BJ (cell line): ENCODE data around the gene CLMP. TPM values are rescaled to one million over a fixed set of nuclear protein-coding genes. Genes with fewer than 3 reads are reported as not detected.

Experiments used
- CTCF ChIA-PET: fragments of 350-600 bp; formaldehyde crosslinking; extraction: SDS; loops from one replicate; lab custom pipeline; 2021; ENCODE audit warnings: antibody characterized with exemption, inconsistent platforms; lab: Yijun Ruan, JAX
- POLR2A ChIA-PET: fragments of 300-600 bp; sonication (Branson Sonifier 250); formaldehyde crosslinking; extraction: SDS; loops from one replicate; lab custom pipeline; 2021; ENCODE audit warnings: antibody characterized with exemption; lab: Charles Lee
- DNase-seq: peaks from one replicate; pipeline ENCODE4 v3.0.0-alpha.2; 2011; ENCODE audit warnings: low read depth
- H3K27me3 ChIP-seq: 2 replicates; pipeline ENCODE4 v1.6.0; 2011; ENCODE audit warnings: low read length; ENCODE audit not compliant: control insufficient read depth, insufficient read depth
- H3K36me3 ChIP-seq: 2 replicates; pipeline ENCODE4 v1.5.1; 2011; ENCODE audit warnings: low read length; ENCODE audit not compliant: control insufficient read depth, insufficient read depth
- H3K4me3 ChIP-seq: 2 replicates; pipeline ENCODE4 v1.5.1; 2011; ENCODE audit warnings: low read depth, mild to moderate bottlenecking, control low read depth, low read length
- polyA plus RNA-seq: library from polyadenylated mRNA; depleted of rRNA; stranded (reverse); fragments of >200 nt; gene quantifications from 2 replicates; pipeline ENCODE4 v1.2.3, GENCODE V29; 2011
- TF ChIP-seq, protein P1 (sequence below): IDR thresholded peaks from 2 replicates; pipeline ENCODE4 v1.5.1; 2011; ENCODE audit warnings: low read depth, mild to moderate bottlenecking, control low read depth, inconsistent platforms, low read length, moderate library complexity; ENCODE audit not compliant: insufficient read depth

The CLMP gene
- polyA plus RNA-seq, 1 experiment: 219 TPM

GRCh38 chr11:123055191-123055901, 139.7 kb downstream of the CLMP start:
- TF ChIP-seq, protein P1, sequence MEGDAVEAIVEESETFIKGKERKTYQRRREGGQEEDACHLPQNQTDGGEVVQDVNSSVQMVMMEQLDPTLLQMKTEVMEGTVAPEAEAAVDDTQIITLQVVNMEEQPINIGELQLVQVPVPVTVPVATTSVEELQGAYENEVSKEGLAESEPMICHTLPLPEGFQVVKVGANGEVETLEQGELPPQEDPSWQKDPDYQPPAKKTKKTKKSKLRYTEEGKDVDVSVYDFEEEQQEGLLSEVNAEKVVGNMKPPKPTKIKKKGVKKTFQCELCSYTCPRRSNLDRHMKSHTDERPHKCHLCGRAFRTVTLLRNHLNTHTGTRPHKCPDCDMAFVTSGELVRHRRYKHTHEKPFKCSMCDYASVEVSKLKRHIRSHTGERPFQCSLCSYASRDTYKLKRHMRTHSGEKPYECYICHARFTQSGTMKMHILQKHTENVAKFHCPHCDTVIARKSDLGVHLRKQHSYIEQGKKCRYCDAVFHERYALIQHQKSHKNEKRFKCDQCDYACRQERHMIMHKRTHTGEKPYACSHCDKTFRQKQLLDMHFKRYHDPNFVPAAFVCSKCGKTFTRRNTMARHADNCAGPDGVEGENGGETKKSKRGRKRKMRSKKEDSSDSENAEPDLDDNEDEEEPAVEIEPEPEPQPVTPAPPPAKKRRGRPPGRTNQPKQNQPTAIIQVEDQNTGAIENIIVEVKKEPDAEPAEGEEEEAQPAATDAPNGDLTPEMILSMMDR: no peak
- H3K36me3 ChIP-seq: peaks cover 22% of the 10 kb centered on the region
- DNase-seq: no peak
- H3K27me3 ChIP-seq: no peaks in the 10 kb centered on the region
- ChIA-PET CTCF (interaction anchor here (0.6 to 5.1 kb wide), 13 partner anchors 8 to 236 kb away, joined by 3 to 40 read pairs (median 4); partner anchors contain the start of gene HSPA8), POLR2A (interaction anchor here (0.6 kb wide), 1 partner anchor 427 kb away, joined by 20 read pairs; no protein-coding TSS in a partner anchor)
- H3K4me3 ChIP-seq: no peak overlapping the region

- no peak for DNase-seq
- ChIA-PET POLR2A (interaction anchor here (0.5 to 1.0 kb wide), 6 partner anchors 151 to 435 kb away, joined by 3 to 20 read pairs (median 9); no protein-coding TSS in a partner anchor), CTCF (interaction anchor here (0.6 to 5.1 kb wide), 27 partner anchors 9 to 992 kb away, joined by 3 to 40 read pairs (median 3); partner anchors contain the start of gene HSPA8)
- no peaks in the 10 kb centered on the region for H3K27me3 ChIP-seq
- TF ChIP-seq, protein P1: peak; percentile 63
- peaks cover 18% of the 10 kb centered on the region for H3K36me3 ChIP-seq
- no peak overlapping the region for H3K4me3 ChIP-seq
These were observed 140.6 kb downstream of the CLMP start for GRCh38 chr11:123054301-123055065.

DNA sequence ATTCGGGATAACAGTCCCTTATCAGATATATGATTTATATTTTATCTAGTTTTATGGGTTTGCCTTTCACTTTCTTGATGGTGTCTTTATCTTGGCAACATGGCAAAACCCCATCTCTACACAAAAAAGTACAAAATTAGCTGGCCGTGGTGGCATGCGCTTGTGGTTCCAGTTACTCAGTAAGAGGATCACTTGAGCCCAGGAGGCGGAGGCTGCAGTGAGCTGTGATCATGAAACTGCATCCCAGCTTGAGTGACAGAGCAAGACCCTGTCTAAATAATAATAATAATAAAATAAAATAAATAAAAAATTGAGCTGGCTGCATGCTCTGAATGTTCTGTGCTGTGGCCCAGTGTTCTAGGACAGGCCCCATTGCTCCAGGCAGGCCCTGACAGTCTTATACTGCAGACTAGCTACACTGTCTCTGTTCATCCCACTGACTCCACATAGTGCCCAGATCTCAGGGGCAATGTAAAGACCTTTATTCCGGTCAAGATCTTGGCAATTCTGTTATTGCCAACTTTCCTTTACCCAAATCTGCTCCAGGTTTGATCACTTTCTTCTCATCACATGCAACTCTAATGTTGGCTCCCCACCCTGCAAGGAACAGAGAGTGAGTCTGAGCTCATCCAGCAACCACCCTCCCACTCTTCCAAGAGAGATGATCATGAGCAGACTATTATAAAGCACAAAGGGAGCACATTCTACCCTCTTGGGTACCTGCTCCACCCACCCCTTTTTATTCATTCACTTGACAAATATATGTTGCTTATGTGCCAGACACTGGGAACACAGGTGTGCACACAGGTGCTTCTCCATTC, 141.9 kb downstream of the CLMP start:
- no peaks in the 10 kb centered on the region for H3K27me3 ChIP-seq
- no peak overlapping the region for H3K4me3 ChIP-seq
- H3K36me3 ChIP-seq: peaks cover 11% of the 10 kb centered on the region
- TF ChIP-seq, protein P1: no peak
- CTCF ChIA-PET: interaction anchor here (0.5 to 5.1 kb wide), 11 partner anchors 8 to 199 kb away, joined by 3 to 40 read pairs (median 5); no protein-coding TSS in a partner anchor
- no peak for DNase-seq
- POLR2A ChIA-PET: interaction anchor here (1.8 kb wide), 1 partner anchor 9 kb away, joined by 23 read pairs; the partner anchor contains the start of gene HSPA8

GRCh38 chr11:123051634-123052033, 143.4 kb downstream of the CLMP start:
- POLR2A ChIA-PET: no interaction called here
- Histone ChIP-seq H3K36me3 (peaks cover 4% of the 10 kb centered on the region; the same call in 1 of the 2 replicates), H3K27me3 (no peaks in the 10 kb centered on the region), H3K4me3 (no peak overlapping the region)
- no peak for DNase-seq
- TF ChIP-seq, protein P1: no peak
- CTCF ChIA-PET: interaction anchor here (3.7 kb wide), 1 partner anchor 27 kb away, joined by 30 read pairs; no protein-coding TSS in a partner anchor
